IMR-90 (cell line): ENCODE measurements around the gene QSOX2. TPM values are rescaled to one million over a fixed set of nuclear protein-coding genes. Genes with fewer than 3 reads are reported as not detected.

ENCODE experiments used
- ATAC-seq: fragments of 200-7000 bp; cut with Tn5 transposase; 2 replicates; pipeline ENCODE4 v1.9.1; 2020; ENCODE audit warnings: low read depth, mild to moderate bottlenecking, moderate library complexity
- BruUV-seq: library from RNA; stranded (reverse); fragments of 400-500 nt; replicated peaks from 2 replicates; lab custom pipeline; 2021; lab: Mats Ljungman, UMichigan
- CTCF ChIA-PET: fragments of 300-600 bp; formaldehyde crosslinking; extraction: SDS; loops from one replicate; lab custom pipeline; 2021; ENCODE audit warnings: antibody characterized with exemption; lab: Yijun Ruan, JAX
- POLR2A ChIA-PET: fragments of 300-600 bp; sonication (Branson Sonifier 250); formaldehyde crosslinking; loops from one replicate; lab custom pipeline; 2022; ENCODE audit warnings: antibody characterized with exemption; ENCODE audit not compliant: unreplicated experiment; lab: Charles Lee
- DNase-seq: peaks from one replicate; pipeline ENCODE4 v3.0.0; 2013
- H2AFZ ChIP-seq: replicated peaks from 2 replicates; pipeline ENCODE3; 2013; ENCODE audit warnings: low read length, mild to moderate bottlenecking; ENCODE audit not compliant: poor library complexity
- H2AK5ac ChIP-seq: 2 replicates; pipeline ENCODE4 v1.6.1; 2013; ENCODE audit warnings: low read depth, low read length, inconsistent platforms
- H2AK9ac ChIP-seq: replicated peaks from 2 replicates; pipeline ENCODE3; 2013; ENCODE audit warnings: mild to moderate bottlenecking, low read depth, low read length, moderate library complexity; ENCODE audit not compliant: poor library complexity
- H2BK120ac ChIP-seq: 2 replicates; pipeline ENCODE4 v1.6.1; 2013; ENCODE audit warnings: low read depth, low read length, inconsistent platforms
- H2BK15ac ChIP-seq: 3 replicates; pipeline ENCODE4 v1.6.1; 2013; ENCODE audit warnings: low read depth, low read length, inconsistent platforms
- H2BK20ac ChIP-seq: 2 replicates; pipeline ENCODE4 v1.6.1; 2013; ENCODE audit warnings: low read depth, mild to moderate bottlenecking, inconsistent platforms, low read length, moderate library complexity
- H2BK5ac ChIP-seq: 2 replicates; pipeline ENCODE4 v1.6.1; 2013; ENCODE audit warnings: mild to moderate bottlenecking, low read depth, low read length, inconsistent platforms; ENCODE audit not compliant: poor library complexity, severe bottlenecking
- H3K14ac ChIP-seq: replicated peaks from 2 replicates; pipeline ENCODE4 v1.6.1; 2013; ENCODE audit warnings: low read depth, low read length, inconsistent platforms
- H3K18ac ChIP-seq: 2 replicates; pipeline ENCODE4 v1.6.1; 2013; ENCODE audit warnings: low read depth, low read length, control low read depth
- H3K23ac ChIP-seq: 2 replicates; pipeline ENCODE4 v1.6.1; 2013; ENCODE audit warnings: low read depth, low read length, inconsistent platforms
- H3K27ac ChIP-seq: 2 replicates; pipeline ENCODE4 v1.5.1; 2013; ENCODE audit warnings: mild to moderate bottlenecking, control low read depth, low read length; ENCODE audit not compliant: insufficient read depth
- H3K27me3 ChIP-seq: 2 replicates; pipeline ENCODE4 v1.6.1; 2013; ENCODE audit warnings: low read length; ENCODE audit not compliant: control insufficient read depth, insufficient read depth
- H3K36me3 ChIP-seq: 2 replicates; pipeline ENCODE4 v1.6.1; 2013; ENCODE audit warnings: low read length, mixed read lengths; ENCODE audit not compliant: control insufficient read depth, insufficient read depth
- H3K4ac ChIP-seq: 2 replicates; pipeline ENCODE4 v1.6.1; 2013; ENCODE audit warnings: low read depth, low read length, inconsistent platforms
- H3K4me1 ChIP-seq: 2 replicates; pipeline ENCODE4 v1.6.1; 2013; ENCODE audit warnings: low read length, mixed read lengths; ENCODE audit not compliant: control insufficient read depth, insufficient read depth
- H3K4me2 ChIP-seq: 2 replicates; pipeline ENCODE4 v1.6.1; 2013; ENCODE audit warnings: low read depth, mild to moderate bottlenecking, control low read depth, low read length, moderate library complexity
- H3K4me3 ChIP-seq: 2 replicates; pipeline ENCODE4 v1.5.1; 2013; ENCODE audit warnings: low read depth, mild to moderate bottlenecking, control low read depth, low read length, moderate library complexity; ENCODE audit not compliant: insufficient read depth
- H3K56ac ChIP-seq: 2 replicates; pipeline ENCODE4 v1.6.1; 2013; ENCODE audit warnings: low read length, inconsistent platforms; ENCODE audit not compliant: insufficient read depth; ENCODE audit errors: extremely low read depth
- H3K79me1 ChIP-seq, 2 experiments: 2 replicates each; pipeline ENCODE4 v1.6.1; 2013; ENCODE audit warnings: low read length in 2 of 2, inconsistent platforms in 1 of 2, low read depth in 1 of 2
- H3K9ac ChIP-seq: 2 replicates; pipeline ENCODE4 v1.6.1; 2013; ENCODE audit warnings: low read depth, low read length, control low read depth
- H3K9me1 ChIP-seq: 2 replicates; pipeline ENCODE4 v1.6.1; 2013; ENCODE audit warnings: low read length, inconsistent platforms; ENCODE audit not compliant: insufficient read depth
- H3K9me3 ChIP-seq: 2 replicates; pipeline ENCODE4 v1.6.1; 2013; ENCODE audit warnings: low read length; ENCODE audit not compliant: control insufficient read depth, insufficient read depth
- H4K20me1 ChIP-seq: 2 replicates; pipeline ENCODE4 v1.6.1; 2013; ENCODE audit warnings: low read length, inconsistent platforms; ENCODE audit not compliant: insufficient read depth
- H4K5ac ChIP-seq: 2 replicates; pipeline ENCODE4 v1.6.1; 2013; ENCODE audit warnings: mild to moderate bottlenecking, low read depth, low read length, control low read depth
- H4K8ac ChIP-seq, 2 experiments: 2 replicates each; pipeline ENCODE4 v1.6.1; 2013; ENCODE audit warnings: low read depth in 2 of 2, low read length in 2 of 2, control low read depth in 1 of 2, inconsistent platforms in 1 of 2
- H4K91ac ChIP-seq: 2 replicates; pipeline ENCODE4 v1.6.1; 2013; ENCODE audit warnings: low read depth, low read length, inconsistent platforms; ENCODE audit not compliant: insufficient read depth
- CEBPB ChIP-seq: IDR thresholded peaks from 2 replicates; pipeline ENCODE4 v1.6.1; 2012; ENCODE audit warnings: low read depth, low read length, improper control_type of control experiment
- CHD1 ChIP-seq: IDR thresholded peaks from 2 replicates; pipeline ENCODE4 v1.6.1; 2012; ENCODE audit warnings: low read depth, low read length, improper control_type of control experiment
- ELK1 ChIP-seq: fragments of 150-350 bp; IDR thresholded peaks from 2 replicates; pipeline ENCODE4 v1.6.1; 2016; ENCODE audit warnings: low read depth, mild to moderate bottlenecking, low read length, moderate library complexity, borderline replicate concordance
- FOS ChIP-seq: fragments of 150-350 bp; IDR thresholded peaks from 2 replicates; pipeline ENCODE4 v1.6.1; 2016; ENCODE audit warnings: low read depth, low read length
- MAFK ChIP-seq: IDR thresholded peaks from 2 replicates; pipeline ENCODE4 v1.6.1; 2012; ENCODE audit warnings: low read depth, low read length, improper control_type of control experiment
- MAZ ChIP-seq: IDR thresholded peaks from 2 replicates; pipeline ENCODE4 v1.6.1; 2012; ENCODE audit warnings: low read depth, mild to moderate bottlenecking, low read length, improper control_type of control experiment, moderate library complexity, borderline replicate concordance
- MXI1 ChIP-seq: IDR thresholded peaks from 2 replicates; pipeline ENCODE4 v1.6.1; 2012; ENCODE audit warnings: low read depth, mild to moderate bottlenecking, low read length, moderate library complexity, borderline replicate concordance
- NFE2L2 ChIP-seq: fragments of 150-350 bp; IDR thresholded peaks from 2 replicates; pipeline ENCODE4 v1.6.1; 2016; ENCODE audit warnings: low read depth, mild to moderate bottlenecking, low read length
- RAD21 ChIP-seq: IDR thresholded peaks from 2 replicates; pipeline ENCODE4 v1.6.1; 2012; ENCODE audit warnings: low read length, improper control_type of control experiment
- RCOR1 ChIP-seq: IDR thresholded peaks from 2 replicates; pipeline ENCODE4 v1.6.1; 2012; ENCODE audit warnings: mild to moderate bottlenecking, low read length, improper control_type of control experiment; ENCODE audit not compliant: insufficient replicate concordance
- RFX5 ChIP-seq: IDR thresholded peaks from 2 replicates; pipeline ENCODE4 v1.8.0; 2012; ENCODE audit warnings: low read depth, mild to moderate bottlenecking, low read length, moderate library complexity
- SMC3 ChIP-seq: fragments of 150-350 bp; IDR thresholded peaks from 2 replicates; pipeline ENCODE4 v1.6.1; 2016; ENCODE audit warnings: low read depth, mild to moderate bottlenecking, antibody characterized with exemption, low read length, moderate library complexity
- WGBS, 2 experiments: methylation state at CpG; one replicate each; pipeline versions ENCODE4 v1.1.5 to v1.1.7; 2013; ENCODE audit warnings: missing lambda C conversion rate in 2 of 2; ENCODE audit not compliant: insufficient read length in 1 of 2; ENCODE audit errors: extremely low coverage in 2 of 2; 5-methylcytosine and 5-hydroxymethylcytosine counted together
- dilution Hi-C: fragments of 300-500 bp; cut with HindIII; formaldehyde crosslinking; loops from one replicate; pipeline ENCODE4 v1.14.3; 2018; ENCODE audit warnings: low sequenced_read_pairs; ENCODE audit not compliant: unreplicated experiment
- in situ Hi-C: fragments of 300-500 bp; cut with MboI; formaldehyde crosslinking; loops from 3 replicates; pipeline ENCODE4 v1.14.3; 2019; ENCODE audit warnings: low sequenced_read_pairs, inconsistent platforms, mixed read lengths
- intact Hi-C: fragments of 100-400 bp; cut with micrococcal nuclease; formaldehyde crosslinking; loops from 2 replicates; pipeline ENCODE4 v1.10.0; 2022
- polyA plus RNA-seq, 3 experiments: library from polyadenylated mRNA; depleted of rRNA; stranded (reverse); fragments of >200 nt; gene quantifications; 2 replicates each; pipeline ENCODE4 v1.2.3, GENCODE V29; 2012; ENCODE audit warnings: low replicate concordance in 1 of 3
- total RNA-seq: library from RNA; depleted of rRNA; stranded (reverse); fragments of >200 nt; gene quantifications from 2 replicates; pipeline ENCODE4 v1.2.3, GENCODE V29; 2012

The QSOX2 gene
- total and polyA plus RNA-seq, 2 of the 4 experiments (the other 2 are of a cell fraction) = 5.9 to 12.9 TPM

DNA sequence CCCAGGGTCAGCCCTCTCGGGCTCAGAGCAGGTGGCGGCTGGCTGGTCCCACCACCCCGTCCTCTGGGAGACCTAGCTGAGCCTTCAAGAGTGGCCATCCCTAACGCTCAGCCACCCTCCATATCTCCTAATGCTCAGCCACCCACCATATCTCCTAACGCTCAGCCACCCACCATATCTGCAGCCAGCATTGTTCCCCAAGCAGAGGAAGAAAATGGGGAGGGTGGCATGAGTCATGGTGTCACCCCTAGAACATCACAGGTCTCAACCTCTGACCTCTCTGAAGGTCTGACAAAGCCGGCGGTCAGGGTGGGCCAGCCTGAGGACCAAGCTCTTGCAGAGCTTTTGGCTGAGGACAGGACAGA is 55.4 kb downstream of the QSOX2 start:
- no peak overlapping the region for H4K91ac ChIP-seq
- 79% methylated on average over 3 of the region's 7 CpGs; no CpG with 5 or more reads in 1 of the 2 experiments for WGBS, 2 experiments
- H3K27ac ChIP-seq = no peak overlapping the region
- ATAC-seq (no peak), DNase-seq (no peak)
- H3K9me3 ChIP-seq = no peaks in the 10 kb centered on the region
- H4K20me1 ChIP-seq = 0 out of 2 replicates have a peak, but pooled peaks cover 5% of the 10 kb centered on the region
- H2AFZ ChIP-seq = no peak overlapping the region
- BruUV-seq = no TSS peak
- H3K27me3 ChIP-seq = peaks cover 78% of the 10 kb centered on the region
- POLR2A ChIA-PET = no interaction called here
- no peaks in the 10 kb centered on the region for H3K36me3 ChIP-seq
- no peaks in the 10 kb centered on the region for H3K9me1 ChIP-seq
- H3K4me3 ChIP-seq = no peak overlapping the region
- H3K4me1 ChIP-seq = no peaks in the 10 kb centered on the region
- no peak overlapping the region for H2BK5ac ChIP-seq
- H3K56ac ChIP-seq = no peak overlapping the region
- H2AK9ac ChIP-seq = no peak overlapping the region
- H2BK20ac ChIP-seq = no peak overlapping the region
- no peak for TF ChIP-seq MAZ
- TF ChIP-seq SMC3 = no peak
- TF ChIP-seq CHD1 = no peak
- no peak for TF ChIP-seq MAFK
- no peak for TF ChIP-seq FOS
- no peak for TF ChIP-seq RFX5
- no peak for TF ChIP-seq NFE2L2
- TF ChIP-seq CEBPB = no peak
- no peak for TF ChIP-seq ELK1
- no peak for TF ChIP-seq MXI1
- no peak for TF ChIP-seq RCOR1
- no peak for TF ChIP-seq RAD21
- no peaks in the 10 kb centered on the region for H3K79me1 ChIP-seq
- H2BK120ac ChIP-seq = no peak overlapping the region
- H3K9ac ChIP-seq = no peak overlapping the region
- H3K4ac ChIP-seq = no peak overlapping the region
- in situ Hi-C loops = no loop called here
- no peak overlapping the region for H3K23ac ChIP-seq
- no peak overlapping the region for H4K8ac ChIP-seq
- H3K14ac ChIP-seq = no peak overlapping the region
- intact Hi-C loops = no loop called here
- no peak overlapping the region for H2BK15ac ChIP-seq
- CTCF ChIA-PET = no interaction called here
- H2AK5ac ChIP-seq = no peak overlapping the region
- H4K5ac ChIP-seq = no peak overlapping the region
- H3K18ac ChIP-seq = no peak overlapping the region
- no peak overlapping the region for H3K4me2 ChIP-seq
- dilution Hi-C loops = no loop called here
